PC-9 (cell line): ENCODE results near the gene ZNF816. TPM values are rescaled to one million over a fixed set of nuclear protein-coding genes. Genes with fewer than 3 reads are reported as not detected.
"Not testable (repeated sequence)": the region's sequence is repeated elsewhere in the genome, so short reads cannot be mapped to it uniquely, and the experiment has no call there.

Experiments used
- BruUV-seq: library from RNA; stranded (reverse); fragments of 400-500 nt; replicated peaks from 2 replicates; lab custom pipeline; 2021; lab: Mats Ljungman, UMichigan
- CTCF ChIA-PET: fragments of 300-600 bp; sonication (Branson Sonifier 250); formaldehyde crosslinking; loops from one replicate; lab custom pipeline; 2022; ENCODE audit warnings: antibody characterized with exemption; lab: Charles Lee
- POLR2A ChIA-PET: fragments of 300-600 bp; sonication (Branson Sonifier 250); formaldehyde crosslinking; loops from one replicate; lab custom pipeline; 2022; ENCODE audit warnings: antibody characterized with exemption; ENCODE audit not compliant: unreplicated experiment; lab: Charles Lee
- DNase-seq, 2 experiments: peaks; one replicate each; pipeline versions ENCODE4 v3.0.0 to v3.0.0-alpha.2; 2015 to 2022; ENCODE audit warnings: mixed read lengths in 1 of 2
- H2AFZ ChIP-seq: fragments of 200-600 bp; sonication (generic); 2 replicates; pipeline ENCODE4 v1.8.1; 2017; ENCODE audit warnings: antibody characterized with exemption
- H3F3A ChIP-seq: fragments of 200-600 bp; sonication (generic); 2 replicates; pipeline ENCODE4 v1.8.1; 2017; ENCODE audit warnings: antibody characterized with exemption, mild to moderate bottlenecking, low read depth; ENCODE audit not compliant: insufficient read depth
- H3K27ac ChIP-seq: fragments of 200-600 bp; sonication (generic); 2 replicates; pipeline ENCODE4 v1.6.1; 2016; ENCODE audit warnings: mixed run types
- H3K27me3 ChIP-seq: fragments of 200-600 bp; sonication (generic); 2 replicates; pipeline ENCODE4 v1.6.1; 2016; ENCODE audit warnings: low read depth, mixed run types; ENCODE audit not compliant: insufficient read depth
- H3K36me3 ChIP-seq: fragments of 200-600 bp; sonication (generic); 2 replicates; pipeline ENCODE4 v1.6.1; 2016; ENCODE audit warnings: low read depth, mixed run types
- H3K4me1 ChIP-seq: fragments of 200-600 bp; sonication (generic); replicated peaks from 2 replicates; pipeline ENCODE4 v1.6.1; 2016; ENCODE audit warnings: mixed run types; ENCODE audit not compliant: insufficient read depth
- H3K4me2 ChIP-seq: fragments of 200-600 bp; sonication (generic); 2 replicates; pipeline ENCODE4 v1.6.1; 2017; ENCODE audit warnings: mixed run types
- H3K4me3 ChIP-seq: fragments of 200-600 bp; sonication (generic); 2 replicates; pipeline ENCODE4 v1.6.1; 2016; ENCODE audit warnings: mixed run types
- H3K79me2 ChIP-seq: fragments of 200-600 bp; sonication (generic); 2 replicates; pipeline ENCODE4 v1.6.1; 2017; ENCODE audit warnings: low read depth, mixed run types
- H3K9me2 ChIP-seq: fragments of 200-600 bp; sonication (generic); 2 replicates; pipeline ENCODE4 v1.8.1; 2017; ENCODE audit warnings: mild to moderate bottlenecking; ENCODE audit not compliant: insufficient read depth
- H3K9me3 ChIP-seq: fragments of 200-600 bp; sonication (generic); 2 replicates; pipeline ENCODE4 v1.8.1; 2016; ENCODE audit warnings: low read depth; ENCODE audit not compliant: insufficient read depth
- H4K20me1 ChIP-seq: fragments of 200-600 bp; sonication (generic); 2 replicates; pipeline ENCODE4 v1.8.1; 2017; ENCODE audit not compliant: insufficient read depth
- CTCF ChIP-seq: fragments of 200-600 bp; sonication (generic); conservative IDR thresholded peaks from 2 replicates; pipeline ENCODE4 v1.6.1; 2017; ENCODE audit warnings: mixed run types, antibody characterized with exemption, mild to moderate bottlenecking, moderate library complexity
- EZH2 ChIP-seq: fragments of 200-600 bp; sonication (generic); IDR thresholded peaks from 2 replicates; pipeline ENCODE4 v1.8.0; 2017; ENCODE audit warnings: antibody characterized with exemption, low read depth
- intact Hi-C: fragments of 100-400 bp; cut with micrococcal nuclease; formaldehyde crosslinking; loops from one replicate; pipeline ENCODE4 v1.10.0; 2022; ENCODE audit not compliant: unreplicated experiment
- total RNA-seq: library from RNA; stranded (reverse); gene quantifications from 2 replicates; pipeline ENCODE4 v1.2.3, GENCODE V29; 2021

The ZNF816 gene
- total RNA-seq, 1 experiment from 2014 or later = 11.8 TPM

GRCh38 chr19:52987221-52987620 lies 24.5 kb upstream of the ZNF816 start:
- Histone ChIP-seq H3K9me2 (no peaks in the 10 kb centered on the region), H3K79me2 (no peaks in the 10 kb centered on the region), H3K4me3 (no peak overlapping the region), H3K9me3 (peaks cover 33% of the 10 kb centered on the region), H3K4me2 (no peak overlapping the region), H3K4me1 (peaks cover 16% of the 10 kb centered on the region; the same call in 1 of the 2 replicates), H3K27me3 (no peaks in the 10 kb centered on the region), H3K27ac (no peak overlapping the region), H3F3A (peaks cover 6% of the 10 kb centered on the region; the same call in 1 of the 2 replicates), H4K20me1 (no peaks in the 10 kb centered on the region), H3K36me3 (0 out of 2 replicates have a peak, but pooled peaks cover 7% of the 10 kb centered on the region), H2AFZ (no peak overlapping the region)
- no peak for DNase-seq
- ChIA-PET POLR2A (no interaction called here), CTCF (no interaction called here)
- no TSS peak for BruUV-seq
- intact Hi-C loops = no loop called here
- TF ChIP-seq CTCF = no peak
- TF ChIP-seq EZH2 = no peak

GRCh38 chr19:52983167-52983566 lies 20.5 kb upstream of the ZNF816 start:
- H4K20me1 ChIP-seq, H3K4me1 ChIP-seq, H3K79me2 ChIP-seq, H3K36me3 ChIP-seq, H3F3A ChIP-seq, intact Hi-C loops, H2AFZ ChIP-seq, CTCF ChIA-PET, DNase-seq, BruUV-seq, H3K9me2 ChIP-seq, POLR2A ChIA-PET, H3K27ac ChIP-seq, H3K4me3 ChIP-seq, H3K27me3 ChIP-seq, H3K4me2 ChIP-seq: not testable (repeated sequence)
- peaks cover 29% of the 10 kb centered on the region; the same call in 1 of the 2 replicates for H3K9me3 ChIP-seq

- Histone ChIP-seq H3K4me1 (no peaks in the 10 kb centered on the region), H3K9me3 (peaks cover 24% of the 10 kb centered on the region; the same call in 1 of the 2 replicates), H3K4me2 (no peak overlapping the region), H3K27ac (no peak overlapping the region), H3K9me2 (no peaks in the 10 kb centered on the region), H3K27me3 (no peaks in the 10 kb centered on the region), H3F3A (no peaks in the 10 kb centered on the region), H3K79me2 (no peaks in the 10 kb centered on the region), H4K20me1 (no peaks in the 10 kb centered on the region), H2AFZ (no peak overlapping the region), H3K36me3 (0 out of 2 replicates have a peak, but pooled peaks cover 7% of the 10 kb centered on the region), H3K4me3 (no peak overlapping the region)
- POLR2A ChIA-PET = no interaction called here
- CTCF ChIA-PET = no interaction called here
- intact Hi-C loops = no loop called here
- no TSS peak for BruUV-seq
- no peak for DNase-seq
- TF ChIP-seq CTCF (no peak), EZH2 (no peak)
Measured at GRCh38 chr19:52981329-52981728, 18.6 kb upstream of the ZNF816 start.

GRCh38 chr19:52967772-52968171 lies 5.1 kb upstream of the ZNF816 start:
- TF ChIP-seq CTCF (no peak), EZH2 (no peak)
- Histone ChIP-seq H3K27ac (no peak overlapping the region), H3K4me3 (no peak overlapping the region), H3K79me2 (no peaks in the 10 kb centered on the region), H3F3A (peaks cover 7% of the 10 kb centered on the region; the same call in 1 of the 2 replicates), H3K4me2 (no peak overlapping the region), H3K36me3 (no peaks in the 10 kb centered on the region), H3K9me3 (peaks cover 16% of the 10 kb centered on the region), H3K9me2 (no peaks in the 10 kb centered on the region), H4K20me1 (no peaks in the 10 kb centered on the region), H3K4me1 (peaks cover 8% of the 10 kb centered on the region), H3K27me3 (no peaks in the 10 kb centered on the region), H2AFZ (no peak overlapping the region)
- no TSS peak for BruUV-seq
- POLR2A ChIA-PET = no interaction called here
- DNase-seq = no peak
- intact Hi-C loops = no loop called here
- CTCF ChIA-PET = no interaction called here
